GM18507 (cell line): Measurements from ENCODE around the gene TLNRD1.
A peak's percentile ranks its signal among the peaks of the same experiment; 100 is the strongest.

Experiments used
- DNase-seq: peaks from one replicate; pipeline ENCODE4 v3.0.0; 2011; ENCODE audit warnings: low read depth; ENCODE audit not compliant: insufficient read length; ENCODE audit errors: extremely low spot score
- FAIRE-seq: peaks from 2 replicates; lab custom pipeline; 2011; peaks lifted over from hg19 to GRCh38; lab: Jason Lieb, UNC

Gene TLNRD1

DNA sequence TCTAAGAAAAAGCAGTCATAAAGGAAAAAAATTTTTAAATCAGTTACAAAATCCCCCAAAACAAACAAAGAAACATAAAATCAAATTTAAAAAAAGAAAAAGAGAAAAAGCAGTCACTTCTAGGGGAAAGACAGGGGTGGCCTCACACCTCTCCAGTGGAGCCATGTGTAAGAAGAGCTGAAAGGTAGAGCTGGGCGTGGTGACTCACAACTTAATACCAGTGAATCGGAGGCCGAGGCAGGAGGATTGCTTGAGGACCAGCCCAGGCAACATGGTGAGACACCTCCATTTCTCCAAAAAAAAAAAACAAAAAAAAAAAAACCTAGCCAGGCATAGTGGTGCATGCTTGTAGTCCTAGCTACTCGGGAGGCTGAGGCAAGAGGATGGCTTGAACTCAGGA, 25.8 kb upstream of the TLNRD1 start:
- no peak for DNase-seq
- no peak for FAIRE-seq

DNA sequence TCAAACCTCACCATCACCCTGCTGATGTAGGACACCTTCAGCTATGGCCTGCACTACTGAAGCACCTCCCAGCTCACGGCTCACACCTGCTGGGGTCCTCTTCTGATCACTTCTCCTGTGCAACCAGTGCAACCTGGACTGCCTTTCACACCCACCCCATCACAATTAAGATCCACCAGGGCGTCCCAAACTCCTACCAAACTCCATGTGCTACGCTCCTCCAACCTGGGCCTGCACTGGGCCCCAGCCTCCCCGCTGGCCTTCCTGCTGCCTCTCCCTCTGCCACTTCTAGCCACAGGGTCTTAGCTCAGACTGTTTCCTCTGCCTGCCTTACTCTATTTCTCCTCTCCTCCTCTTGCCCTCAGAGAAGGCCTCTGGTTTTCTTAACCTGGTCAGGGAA, 23.9 kb upstream of the TLNRD1 start:
- FAIRE-seq (no peak), DNase-seq (no peak)

DNA sequence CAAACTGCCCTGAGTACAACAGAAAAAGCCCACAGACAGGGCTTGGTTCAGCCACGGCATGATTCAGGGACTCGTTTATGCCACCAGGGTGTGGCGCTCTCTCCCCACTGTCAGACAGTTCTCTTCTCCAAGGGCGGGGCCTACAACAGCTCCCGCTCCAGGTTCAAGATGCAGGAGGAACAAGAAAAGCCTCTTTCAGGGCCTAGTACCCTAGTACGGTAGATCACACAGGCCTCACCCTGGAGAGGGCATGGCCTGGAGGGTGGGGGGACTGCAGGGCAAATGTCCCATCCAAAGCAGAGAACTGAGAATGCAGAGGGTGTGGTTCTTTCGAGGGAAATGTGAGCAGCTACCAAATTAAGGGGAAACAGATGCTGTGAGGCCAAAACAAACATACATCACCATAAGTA, 23.1 kb upstream of the TLNRD1 start:
- DNase-seq, result no peak
- FAIRE-seq, result no peak

DNA sequence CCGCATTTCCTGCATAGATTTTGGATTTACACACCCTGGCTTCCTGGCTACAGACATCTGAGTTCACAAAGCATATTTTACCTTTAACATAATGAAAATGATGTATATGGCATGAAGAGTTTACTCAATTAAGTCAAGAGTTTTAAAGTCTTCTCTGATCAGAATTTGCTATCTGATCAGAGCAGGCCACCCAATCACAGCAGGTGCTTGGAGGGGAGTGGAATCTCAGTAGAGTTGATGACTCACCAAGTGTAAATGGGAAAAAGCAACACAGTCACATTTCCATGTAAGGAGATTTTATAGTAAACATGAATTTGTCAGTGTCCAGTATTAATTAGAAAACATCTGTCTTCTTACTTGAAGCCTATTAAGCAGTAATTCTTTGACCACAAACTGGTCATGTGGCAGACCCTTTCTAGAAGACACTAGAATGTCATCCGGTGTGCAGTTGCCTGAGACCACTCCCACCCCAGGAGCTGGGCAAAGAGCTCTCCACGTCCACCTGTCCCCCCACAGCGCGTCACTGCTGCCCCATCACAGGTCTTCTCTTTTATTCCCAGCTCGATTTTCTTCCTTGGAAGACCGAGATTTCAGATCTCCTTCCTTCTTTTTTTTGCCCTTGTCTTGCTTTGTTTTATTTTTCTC, 21.9 kb upstream of the TLNRD1 start:
- FAIRE-seq, result no peak
- DNase-seq, result no peak

DNA sequence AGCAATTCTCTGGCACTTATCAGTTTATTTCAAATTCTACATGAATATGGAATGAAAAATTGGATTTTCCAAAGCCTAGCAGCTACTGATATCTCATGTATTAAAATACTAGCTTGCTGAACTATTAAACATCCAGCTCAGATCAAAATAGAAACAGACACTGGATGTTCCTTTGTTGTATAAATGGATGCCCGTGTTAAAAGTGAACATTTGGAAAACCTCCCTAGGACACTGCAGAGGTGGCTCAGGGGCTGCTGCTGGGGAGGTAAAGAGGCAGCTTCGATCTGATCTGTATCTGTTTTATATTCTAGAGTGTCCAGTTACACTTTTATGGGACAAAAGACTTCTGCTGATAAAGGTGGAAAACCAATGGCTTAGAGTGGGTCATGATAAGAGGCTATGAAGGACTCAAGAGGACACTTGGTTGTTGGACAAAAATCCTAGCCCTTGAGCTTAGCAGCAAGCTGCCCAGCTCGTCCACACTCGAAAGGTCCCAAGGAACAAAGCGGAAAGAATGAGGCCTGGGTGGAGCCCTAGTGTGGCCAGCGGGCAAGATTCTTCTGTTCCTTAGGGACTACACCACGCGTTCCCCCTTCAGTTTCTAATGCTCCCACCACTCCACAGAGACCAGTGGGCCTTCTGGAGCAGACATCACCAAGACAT, 21.1 kb upstream of the TLNRD1 start:
- FAIRE-seq, result no peak
- DNase-seq, result no peak

DNA sequence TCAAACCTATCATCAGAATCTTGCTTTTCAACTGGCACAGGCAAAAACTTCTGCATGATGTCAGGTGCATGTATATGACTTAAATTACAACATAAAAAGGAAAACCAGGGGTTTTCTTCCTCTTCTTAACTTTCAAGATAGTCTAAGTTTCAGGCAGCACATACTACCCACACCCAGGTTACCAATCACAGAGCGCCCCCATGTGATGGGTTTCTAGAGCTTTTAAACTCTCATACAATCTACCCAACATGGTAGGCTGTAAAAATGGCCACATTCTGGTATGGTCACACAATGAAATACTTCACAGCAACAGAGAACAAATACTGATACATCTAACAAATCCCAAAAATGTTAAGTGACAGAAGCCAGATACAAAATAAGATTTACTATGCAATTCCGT, 18.5 kb upstream of the TLNRD1 start:
- no peak for DNase-seq
- FAIRE-seq, result peak; percentile 47

DNA sequence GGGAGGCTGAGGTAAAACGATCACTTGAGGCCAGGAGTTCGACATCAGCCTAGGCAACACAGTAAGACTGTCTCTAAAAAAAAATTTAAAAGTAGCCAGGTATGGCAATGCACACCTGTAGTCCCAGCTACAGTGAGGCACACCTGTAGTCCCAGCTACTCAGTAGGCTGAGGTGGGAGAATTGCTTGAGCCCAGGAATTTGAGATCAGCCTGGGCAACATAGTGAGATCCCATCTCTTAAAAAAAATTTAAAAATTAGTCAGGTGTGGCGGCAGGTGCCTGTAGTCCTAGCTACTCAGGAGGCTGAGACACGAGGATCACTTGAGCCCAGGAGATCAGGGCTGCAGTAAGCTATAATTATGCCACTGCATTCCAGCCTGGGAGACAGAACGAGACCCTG, 17.9 kb upstream of the TLNRD1 start:
- DNase-seq (no peak), FAIRE-seq (no peak)

DNA sequence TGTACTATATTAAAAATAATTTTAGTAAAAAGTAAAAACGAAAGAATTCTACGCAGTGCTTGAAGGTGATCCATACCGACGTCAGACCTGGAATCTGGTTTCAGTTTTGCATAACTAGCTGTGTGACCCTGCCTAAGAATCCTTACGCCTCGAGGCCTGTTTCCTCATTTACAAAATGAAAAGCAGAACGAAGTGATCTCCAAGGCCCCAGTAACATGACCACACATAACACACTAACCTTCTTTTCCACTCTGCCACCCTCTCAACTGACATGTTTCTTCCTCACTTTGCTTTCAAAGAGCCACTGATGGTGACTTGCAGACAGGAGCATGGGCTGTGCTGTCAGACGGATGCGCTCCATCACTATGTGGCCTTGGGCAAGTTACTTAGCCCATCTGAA, 15.9 kb upstream of the TLNRD1 start:
- peak; percentile 15 for FAIRE-seq
- DNase-seq, result no peak

DNA sequence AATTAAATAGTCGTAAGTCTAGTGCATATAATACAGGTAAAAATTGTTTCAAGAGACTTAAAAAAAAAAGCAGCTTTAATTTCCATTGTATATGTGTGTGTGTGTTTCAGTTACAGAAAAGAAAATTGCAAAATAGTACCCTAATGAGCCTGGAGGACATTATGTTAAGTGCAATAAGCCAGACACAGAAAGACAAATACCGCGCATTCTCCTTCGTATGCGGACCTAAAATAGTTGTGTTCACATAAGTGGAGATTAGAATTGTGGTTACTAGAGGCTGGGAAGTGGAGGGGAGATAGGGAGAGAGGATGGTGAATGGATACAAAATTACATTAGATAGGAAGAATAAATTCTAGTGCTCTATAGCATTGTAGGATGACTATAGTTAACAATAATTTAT, 14.7 kb upstream of the TLNRD1 start:
- DNase-seq (no peak), FAIRE-seq (no peak)

DNA sequence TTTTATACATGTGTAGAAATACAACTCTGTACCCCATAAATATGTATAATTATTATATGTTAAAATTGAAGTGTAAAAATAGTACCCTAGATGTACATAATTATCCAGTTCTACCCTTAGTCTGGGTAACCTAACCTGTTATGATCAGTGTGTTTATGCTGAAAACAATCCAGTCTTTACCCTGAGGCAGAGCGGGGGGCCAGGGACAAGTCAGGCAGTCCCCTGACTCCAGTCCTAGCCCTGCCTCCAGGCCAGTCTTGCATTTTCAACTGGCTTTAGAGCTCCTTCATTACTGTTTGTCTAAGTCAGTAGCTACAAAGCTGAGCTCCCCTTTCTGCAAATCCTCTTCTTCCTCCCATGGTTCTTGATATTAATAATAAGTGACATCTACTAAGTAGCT, 14.2 kb upstream of the TLNRD1 start:
- DNase-seq, result no peak
- FAIRE-seq, result no peak

DNA sequence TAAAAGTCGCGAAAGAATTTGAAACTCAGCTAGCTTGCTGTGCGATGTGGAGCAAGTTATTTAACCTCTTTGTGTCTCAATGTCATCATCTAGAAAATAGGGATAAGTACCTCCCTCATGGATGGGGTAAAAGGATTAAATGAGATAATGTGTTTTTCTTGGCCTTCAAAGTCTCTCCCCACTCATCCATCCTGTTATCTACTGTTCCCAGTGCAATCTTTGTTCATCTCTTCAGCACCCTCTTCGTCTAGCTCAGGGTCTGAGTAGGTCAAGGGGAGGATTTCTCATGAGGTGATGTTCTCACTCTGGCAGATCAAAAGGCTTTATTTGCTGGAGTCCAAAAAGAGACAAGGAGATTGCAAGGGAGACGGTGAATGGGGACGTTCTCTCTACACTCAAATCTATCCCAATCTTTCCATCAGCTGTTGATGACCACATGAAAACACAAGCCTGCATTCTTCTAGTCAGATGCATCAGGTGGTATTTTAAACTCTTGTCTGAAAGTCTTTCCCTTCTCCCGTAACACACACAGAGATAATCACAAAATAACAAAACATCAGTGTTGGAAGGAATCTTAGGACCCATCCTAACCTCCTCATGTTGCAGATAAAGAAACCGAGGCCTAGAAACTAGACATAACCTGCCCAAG, 12.5 kb upstream of the TLNRD1 start:
- DNase-seq (no peak), FAIRE-seq (no peak)

DNA sequence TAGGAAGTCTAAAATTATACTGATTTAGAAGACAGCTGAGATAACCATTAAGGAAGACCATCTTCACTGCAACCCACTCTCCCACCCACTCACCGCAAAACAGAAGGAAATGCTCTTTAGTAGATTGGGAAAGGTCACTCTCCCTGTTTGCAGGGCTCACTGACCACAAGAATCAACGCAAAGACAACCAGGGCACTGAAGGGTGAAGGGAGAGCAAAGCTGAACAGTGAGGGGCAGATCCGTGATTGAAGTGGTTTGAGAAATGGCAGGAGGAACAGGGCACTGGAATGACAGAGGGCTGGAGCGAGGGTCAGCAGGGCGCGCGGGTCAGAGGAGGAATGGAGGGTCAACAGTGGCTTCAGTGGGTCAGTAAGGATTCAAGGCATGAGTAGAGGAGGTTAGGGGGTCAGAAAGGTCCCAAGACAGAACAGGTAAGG, 11.6 kb upstream of the TLNRD1 start:
- FAIRE-seq (no peak), DNase-seq (no peak)

DNA sequence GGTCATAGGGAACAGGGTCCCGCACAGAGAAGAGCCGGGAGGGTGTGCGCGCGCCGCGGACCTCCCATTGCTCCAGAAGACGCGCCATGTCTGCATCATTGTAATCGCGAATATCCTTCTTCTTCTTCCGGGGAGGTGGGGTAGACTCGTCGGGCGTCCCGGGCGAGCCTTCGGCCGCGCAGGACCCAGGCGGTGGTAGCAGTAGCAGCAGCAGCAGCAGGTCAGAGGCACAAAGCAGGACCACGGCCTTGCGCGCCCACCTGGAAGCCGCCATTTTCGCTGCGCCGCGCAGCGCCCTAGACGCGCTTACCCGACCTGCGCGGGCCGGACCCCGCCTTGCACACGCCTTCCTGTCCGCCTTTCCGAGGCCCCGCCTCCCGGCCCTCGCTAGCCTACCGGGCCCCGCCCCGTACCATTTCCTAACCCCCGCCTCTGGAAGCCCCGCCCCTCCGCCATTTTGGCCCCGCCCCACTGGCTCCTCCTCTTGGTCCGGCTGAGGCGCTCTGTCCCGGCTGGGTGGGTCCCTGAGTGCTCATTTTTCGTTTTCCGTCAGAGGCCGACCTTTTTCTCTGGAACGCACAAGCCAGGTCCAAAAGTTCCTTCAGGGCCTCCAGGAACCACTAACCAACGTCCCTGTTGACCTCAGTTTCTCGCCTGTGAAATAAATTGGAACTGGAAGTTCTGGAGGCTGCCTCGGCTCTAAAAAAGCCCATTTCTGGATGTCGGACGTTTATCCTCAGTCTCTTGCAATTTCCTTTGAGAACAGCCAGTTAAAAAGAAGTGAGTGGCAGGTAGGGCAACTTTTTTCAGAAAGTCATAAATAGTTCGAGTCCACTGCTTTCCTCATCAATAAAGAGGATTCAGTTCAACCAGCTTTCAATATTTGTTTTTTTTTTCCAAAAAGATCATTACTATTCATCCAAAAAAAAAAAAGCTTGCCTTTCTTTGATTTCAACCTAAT, 10.9 kb upstream of the TLNRD1 start, which contains the start of gene MESD:
MESD (minus strand) TSS at position 302 of the 961 bp plus-strand sequence; CDS start at position 274, 28 bp downstream.
- DNase-seq, result peak; percentile 97
- FAIRE-seq, result peak; percentile 93

DNA sequence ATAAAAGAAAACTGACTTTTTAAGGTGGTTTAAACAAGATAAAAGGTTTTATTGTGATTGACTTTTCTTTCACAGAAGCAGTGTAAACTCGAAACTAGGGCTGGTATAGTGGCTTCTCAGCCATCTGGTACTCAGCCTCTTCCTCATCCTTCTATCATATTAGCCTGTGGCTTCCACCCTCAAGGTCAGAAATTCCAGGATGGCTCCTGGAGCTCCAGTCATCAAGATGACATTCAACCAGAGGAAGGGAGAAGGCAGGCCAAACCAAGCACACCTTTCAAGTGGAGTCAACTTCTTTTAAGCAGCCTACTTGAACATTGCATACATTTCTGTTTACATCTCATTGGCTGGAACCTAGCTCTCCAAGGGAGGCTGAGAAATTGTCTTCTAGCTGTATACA, 9.8 kb upstream of the TLNRD1 start:
- DNase-seq (no peak), FAIRE-seq (no peak)

DNA sequence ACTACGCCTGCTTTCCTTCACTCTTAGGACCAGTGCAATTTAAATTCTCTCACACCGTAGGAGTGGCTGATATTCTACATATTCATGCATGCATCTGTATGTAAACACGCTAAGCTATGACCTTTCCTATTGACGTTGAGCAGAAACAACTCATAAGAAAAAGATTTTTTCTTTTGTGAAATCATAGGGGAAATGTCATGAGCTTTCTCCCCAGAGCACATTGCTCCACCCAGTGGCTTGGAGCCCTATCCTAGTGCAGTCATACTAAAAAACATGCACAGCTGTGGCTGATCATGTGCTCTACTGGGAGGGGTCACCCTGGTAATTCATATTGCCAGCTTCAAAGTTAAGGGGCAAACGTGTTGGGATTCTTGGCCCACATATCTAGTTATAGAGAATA, 9.3 kb upstream of the TLNRD1 start:
- DNase-seq, result no peak
- FAIRE-seq, result no peak

DNA sequence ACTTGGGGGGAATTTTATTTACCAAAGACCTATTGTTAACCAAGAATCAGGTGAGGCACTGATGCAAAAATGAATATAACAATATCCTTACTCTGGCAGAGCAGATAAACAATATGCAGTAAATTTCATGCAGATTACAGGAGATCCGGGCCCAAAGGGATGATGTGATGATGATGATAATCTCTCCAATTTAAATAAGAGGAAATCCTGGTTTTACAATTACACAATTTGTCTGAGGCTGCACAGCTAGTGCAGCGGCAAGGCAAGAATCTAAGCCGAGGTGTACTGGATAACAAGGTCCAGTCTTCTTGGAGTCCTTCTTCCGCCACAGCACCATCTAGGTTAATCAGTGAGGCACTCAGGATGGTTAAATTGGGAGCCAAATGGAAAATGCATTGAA, 8.7 kb upstream of the TLNRD1 start:
- DNase-seq (no peak), FAIRE-seq (no peak)

DNA sequence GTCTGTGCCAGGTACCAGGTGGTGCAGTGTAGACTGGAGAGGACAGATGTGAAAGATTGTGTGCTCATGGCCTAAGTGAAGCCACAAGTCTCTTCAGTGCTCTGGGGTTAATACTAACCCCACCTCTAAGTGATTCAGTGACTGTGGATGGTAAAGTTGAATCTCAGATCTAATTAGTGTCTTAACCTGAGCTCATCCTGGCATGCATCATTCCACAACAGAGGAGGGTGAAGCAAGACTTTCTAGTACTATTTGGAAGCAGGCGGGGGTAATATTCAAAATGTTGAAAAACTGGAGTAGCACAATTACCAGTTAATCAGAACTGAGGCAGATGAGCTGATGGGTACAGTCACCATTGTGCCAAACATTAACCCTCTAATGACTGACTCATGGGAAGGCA, 8.3 kb upstream of the TLNRD1 start:
- FAIRE-seq (no peak), DNase-seq (no peak)

DNA sequence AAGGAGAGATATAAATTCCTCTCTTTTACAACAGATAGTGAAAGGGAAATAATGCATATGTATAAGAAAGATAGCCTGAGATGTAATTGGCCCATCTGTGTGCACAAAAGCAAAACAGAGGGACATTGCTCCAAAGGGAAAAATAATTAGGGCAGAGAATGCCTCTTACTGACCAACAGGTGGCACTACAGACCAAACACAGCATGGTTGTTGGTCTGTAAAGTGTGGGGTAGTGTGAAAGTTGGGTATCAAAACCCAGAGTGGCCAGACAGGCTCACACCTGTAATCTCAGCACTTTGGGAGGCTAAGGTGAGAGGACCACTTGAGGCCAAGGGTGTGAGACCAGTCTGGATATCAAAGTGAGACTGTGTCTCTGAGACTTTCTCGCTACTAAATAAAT, 4.5 kb upstream of the TLNRD1 start:
- no peak for DNase-seq

DNA sequence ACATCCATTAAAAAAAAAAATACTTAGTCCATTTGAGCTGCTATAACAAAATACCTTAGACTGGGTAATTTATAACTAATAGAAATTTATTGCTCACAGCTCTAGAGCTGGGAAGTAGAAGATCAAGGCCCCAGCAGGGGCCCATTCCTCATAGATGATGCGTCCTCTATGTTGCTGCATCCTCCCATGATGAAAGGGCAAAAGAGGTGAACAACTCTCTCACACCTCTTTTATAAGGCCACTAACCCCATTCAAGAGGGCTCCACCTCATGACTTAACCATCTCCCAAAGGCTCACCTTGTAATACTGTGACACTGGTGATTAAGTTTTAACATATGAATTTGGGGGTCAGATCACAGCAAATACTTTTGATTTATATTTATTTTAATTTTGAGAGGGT, 3.0 kb upstream of the TLNRD1 start:
- DNase-seq (no peak), FAIRE-seq (no peak)

More for the DNA sequence above, 4.5 kb upstream of the TLNRD1 start:
- FAIRE-seq, result peak; percentile 26

DNA sequence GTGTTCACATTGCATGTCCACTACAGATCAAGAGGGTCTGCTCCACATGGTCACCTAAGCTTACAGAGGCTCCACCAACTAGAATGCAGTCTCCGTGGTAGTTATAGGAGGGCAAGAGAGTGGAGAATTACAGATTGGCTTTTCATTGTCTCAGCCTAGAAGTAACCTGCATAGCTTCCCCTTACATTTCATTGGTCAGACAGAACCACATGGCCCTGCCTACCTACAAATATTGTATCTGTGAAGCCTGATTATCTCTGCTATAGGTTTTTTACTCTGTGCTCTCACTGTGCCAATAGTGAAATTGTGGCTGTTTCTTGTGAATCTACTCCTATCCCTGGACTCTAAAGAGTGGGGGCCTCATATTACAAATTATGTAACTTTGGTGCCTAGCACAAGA, 2.5 kb upstream of the TLNRD1 start:
- FAIRE-seq, result no peak
- DNase-seq, result no peak
